ENCODE data around the gene KCNJ2. TPM values are rescaled to one million over a fixed set of nuclear protein-coding genes. Genes with fewer than 3 reads are reported as not detected.

The KCNJ2 gene
- total RNA-seq (2014; rRNA removed; shearing (Covaris generic); ENCODE audit: low replicate concordance), result 2.4 and 3.6 TPM in 2 replicates

DNA sequence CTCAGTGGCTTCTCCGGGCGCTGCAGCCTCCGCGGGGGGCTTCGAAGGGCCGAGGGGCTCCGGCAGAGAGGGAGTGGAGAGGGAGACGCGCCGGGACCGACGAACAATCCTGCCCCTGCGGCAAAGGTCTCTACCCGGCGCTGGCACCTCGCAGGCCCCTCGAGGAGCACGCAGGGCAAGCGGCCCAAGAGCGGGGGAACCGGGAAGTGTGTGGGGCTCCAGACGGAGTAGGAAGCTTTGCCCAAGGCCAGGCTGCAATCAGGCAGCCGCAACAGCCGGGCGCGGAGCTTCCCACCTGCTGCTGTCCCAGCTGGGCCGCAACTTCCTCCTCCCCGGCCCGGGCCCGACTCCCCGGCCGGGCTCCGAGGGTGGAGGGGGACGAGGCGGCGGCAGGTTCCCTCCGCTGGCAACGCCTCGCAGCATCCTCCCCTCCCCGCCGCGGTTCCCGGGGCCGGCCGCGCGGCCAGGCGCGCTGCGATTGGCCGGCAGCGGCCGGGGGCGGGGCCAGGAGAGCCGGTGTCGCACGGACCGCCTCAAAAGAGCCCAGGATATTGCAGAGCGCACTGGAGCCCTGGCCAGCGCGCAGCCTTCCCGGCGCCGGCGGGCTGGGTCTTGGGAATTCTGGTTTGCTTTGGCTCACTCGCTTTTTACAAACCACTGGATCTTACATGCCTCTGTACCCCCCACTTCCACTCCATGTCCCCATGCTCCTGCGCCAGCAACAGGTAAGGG, at the start of gene KCNJ2:
TSS of gene KCNJ2 (plus strand) at position 556 of the 732 bp plus-strand sequence. CDS start 5,508 bp downstream, outside the sequence.
- peak; percentile 95 for DNase-seq (ENCODE audit: low read depth)
- in situ Hi-C loops (cut with HindIII; ENCODE audit: low pct_unique_long_range_greater_than_20kb, low sequenced_read_pairs), result loop anchor here (10.0 kb wide), 1 partner anchor 594 kb away; no protein-coding TSS in a partner anchor

- no peak for DNase-seq (ENCODE audit: low read depth)
- in situ Hi-C loops (cut with HindIII; ENCODE audit: low pct_unique_long_range_greater_than_20kb, low sequenced_read_pairs), result no loop called here
These were observed 49.8 kb upstream of the KCNJ2 start for GRCh38 chr17:70119545-70119944.

GRCh38 chr17:70119983-70120382, 49.3 kb upstream of the KCNJ2 start:
- in situ Hi-C loops (cut with HindIII; ENCODE audit: low pct_unique_long_range_greater_than_20kb, low sequenced_read_pairs), result no loop called here
- DNase-seq (ENCODE audit: low read depth), result no peak

DNA sequence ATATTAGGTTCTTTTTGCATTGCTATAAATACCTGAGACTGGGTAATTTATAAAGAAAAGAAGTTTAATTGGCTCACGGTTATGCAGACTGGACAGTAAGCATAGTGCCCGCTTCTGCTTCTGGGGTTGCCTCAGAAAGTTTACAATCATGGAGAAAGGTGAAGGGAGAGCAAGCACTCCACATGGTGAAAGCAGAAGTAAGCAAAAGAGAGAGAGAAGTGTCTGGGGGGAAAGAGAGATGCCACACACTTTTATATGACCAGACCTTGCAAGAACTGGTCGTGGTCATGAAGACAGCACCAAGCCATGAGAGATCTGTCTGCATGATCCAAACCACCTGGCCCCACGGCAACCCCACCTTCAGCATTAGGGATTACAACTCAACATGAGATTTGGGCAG, 48.9 kb upstream of the KCNJ2 start:
- in situ Hi-C loops (cut with HindIII; ENCODE audit: low pct_unique_long_range_greater_than_20kb, low sequenced_read_pairs), result no loop called here

DNA sequence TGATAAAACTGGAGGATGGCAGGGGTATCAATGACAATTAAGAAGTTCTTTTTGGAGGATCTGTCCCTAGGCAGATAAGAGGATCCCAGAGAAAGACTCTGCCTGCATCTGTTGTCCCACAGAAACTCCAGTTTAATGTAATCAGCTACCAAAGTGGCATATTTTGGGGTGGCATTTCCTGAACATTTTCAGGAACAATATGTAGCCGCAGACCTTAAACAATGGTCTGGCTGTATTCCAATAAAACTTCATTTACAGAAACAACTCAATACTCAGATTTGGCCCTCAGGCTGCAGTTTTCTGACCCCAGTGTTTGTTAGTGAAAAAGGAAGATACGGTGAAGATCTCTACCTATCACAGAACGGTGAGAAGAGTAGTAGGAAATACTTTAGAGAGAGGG, 48.2 kb upstream of the KCNJ2 start:
- DNase-seq (ENCODE audit: low read depth), result no peak
- in situ Hi-C loops (cut with HindIII; ENCODE audit: low pct_unique_long_range_greater_than_20kb, low sequenced_read_pairs), result no loop called here

More for the DNA sequence above, 48.9 kb upstream of the KCNJ2 start:
- DNase-seq (ENCODE audit: low read depth), result no peak

GRCh38 chr17:70123193-70123592, 46.1 kb upstream of the KCNJ2 start:
- DNase-seq (ENCODE audit: low read depth), result no peak
- in situ Hi-C loops (cut with HindIII; ENCODE audit: low pct_unique_long_range_greater_than_20kb, low sequenced_read_pairs), result no loop called here

DNA sequence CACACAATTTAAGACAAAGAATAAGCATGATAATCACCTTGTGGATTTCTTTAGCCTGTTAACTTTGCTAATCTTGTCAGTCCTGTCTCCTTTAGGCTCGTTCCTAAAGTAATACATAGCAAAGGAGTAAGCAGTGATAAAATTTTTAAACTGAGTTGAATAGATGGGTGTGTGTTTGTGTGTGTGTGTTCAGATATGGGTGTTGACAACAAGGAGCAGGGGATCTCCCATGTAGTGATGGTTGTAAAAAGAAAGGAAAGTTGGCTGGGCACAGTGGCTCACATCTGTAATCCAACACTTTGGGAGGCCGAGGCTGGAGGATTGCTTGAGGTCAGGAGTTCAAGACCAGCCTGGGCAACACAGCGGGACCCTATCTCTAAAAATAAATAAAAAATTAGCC, 44.6 kb upstream of the KCNJ2 start:
- no peak for DNase-seq (ENCODE audit: low read depth)
- in situ Hi-C loops (cut with HindIII; ENCODE audit: low pct_unique_long_range_greater_than_20kb, low sequenced_read_pairs), result no loop called here

GRCh38 chr17:70127221-70127873, 42.0 kb upstream of the KCNJ2 start:
- no peak for DNase-seq (ENCODE audit: low read depth)
- in situ Hi-C loops (cut with HindIII; ENCODE audit: low pct_unique_long_range_greater_than_20kb, low sequenced_read_pairs), result no loop called here

- no peak for DNase-seq (ENCODE audit: low read depth)
- in situ Hi-C loops (cut with HindIII; ENCODE audit: low pct_unique_long_range_greater_than_20kb, low sequenced_read_pairs), result no loop called here
These were observed 40.5 kb upstream of the KCNJ2 start for GRCh38 chr17:70128727-70129238.

GRCh38 chr17:70130289-70130688, 39.0 kb upstream of the KCNJ2 start:
- DNase-seq (ENCODE audit: low read depth), result no peak
- in situ Hi-C loops (cut with HindIII; ENCODE audit: low pct_unique_long_range_greater_than_20kb, low sequenced_read_pairs), result no loop called here

GRCh38 chr17:70132505-70132904, 36.8 kb upstream of the KCNJ2 start:
- in situ Hi-C loops (cut with HindIII; ENCODE audit: low pct_unique_long_range_greater_than_20kb, low sequenced_read_pairs), result no loop called here
- DNase-seq (ENCODE audit: low read depth), result no peak

DNA sequence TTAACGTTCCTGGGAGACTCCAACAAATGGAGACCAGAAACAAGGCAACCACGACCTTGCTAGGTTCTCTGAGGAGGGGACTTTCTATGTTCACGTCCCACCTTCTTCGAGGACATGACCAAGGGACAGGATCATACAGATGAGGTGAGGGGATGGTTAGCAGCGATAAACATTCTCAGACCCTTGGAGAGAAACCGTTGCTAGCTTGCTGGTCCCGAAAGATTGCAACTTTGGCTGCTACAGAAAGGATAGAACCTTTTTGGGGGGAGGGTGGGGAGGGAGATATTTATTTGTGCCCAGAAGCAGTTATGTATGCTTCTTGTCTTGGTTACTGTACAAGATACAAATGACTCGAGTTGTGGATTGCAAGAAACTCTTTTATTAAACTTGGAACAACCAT, 35.3 kb upstream of the KCNJ2 start:
- in situ Hi-C loops (cut with HindIII; ENCODE audit: low pct_unique_long_range_greater_than_20kb, low sequenced_read_pairs), result no loop called here
- DNase-seq (ENCODE audit: low read depth), result no peak

GRCh38 chr17:70134777-70135176, 34.6 kb upstream of the KCNJ2 start:
- no peak for DNase-seq (ENCODE audit: low read depth)
- in situ Hi-C loops (cut with HindIII; ENCODE audit: low pct_unique_long_range_greater_than_20kb, low sequenced_read_pairs), result no loop called here

- DNase-seq (ENCODE audit: low read depth), result no peak
- in situ Hi-C loops (cut with HindIII; ENCODE audit: low pct_unique_long_range_greater_than_20kb, low sequenced_read_pairs), result no loop called here
These were observed 33.2 kb upstream of the KCNJ2 start for GRCh38 chr17:70136131-70136530.

GRCh38 chr17:70137451-70138230, 31.7 kb upstream of the KCNJ2 start:
- in situ Hi-C loops (cut with HindIII; ENCODE audit: low pct_unique_long_range_greater_than_20kb, low sequenced_read_pairs), result no loop called here
- peak; percentile 84 for DNase-seq (ENCODE audit: low read depth)

DNA sequence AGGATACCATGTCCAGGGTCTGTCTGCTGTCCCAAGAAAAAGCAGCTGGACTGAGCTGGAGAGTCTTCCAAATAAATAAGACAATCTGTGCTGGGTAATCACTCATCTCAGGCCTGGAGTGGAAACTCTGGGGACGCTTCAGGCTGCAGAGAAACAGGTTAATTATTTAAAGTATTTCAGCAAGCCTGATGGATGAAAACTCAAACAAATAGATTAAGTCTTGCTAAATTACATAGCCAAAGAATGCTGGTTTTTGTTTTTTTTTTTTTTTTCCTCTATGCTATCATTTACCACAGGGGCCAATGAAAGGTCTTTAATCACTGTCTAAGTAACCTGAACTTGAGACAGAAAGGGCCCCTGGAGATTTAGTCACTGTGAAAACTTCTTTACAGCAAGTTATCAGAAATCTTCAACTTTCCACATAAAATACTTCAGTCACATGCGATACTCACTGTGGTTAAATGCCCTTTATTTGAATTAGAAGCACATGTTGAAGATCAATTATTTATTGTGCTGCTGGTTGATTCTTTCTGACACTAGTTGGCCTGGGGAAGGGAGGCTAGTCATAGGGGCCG, 31.0 kb upstream of the KCNJ2 start:
- peak; percentile 96 for DNase-seq (ENCODE audit: low read depth)
- in situ Hi-C loops (cut with HindIII; ENCODE audit: low pct_unique_long_range_greater_than_20kb, low sequenced_read_pairs), result no loop called here

DNA sequence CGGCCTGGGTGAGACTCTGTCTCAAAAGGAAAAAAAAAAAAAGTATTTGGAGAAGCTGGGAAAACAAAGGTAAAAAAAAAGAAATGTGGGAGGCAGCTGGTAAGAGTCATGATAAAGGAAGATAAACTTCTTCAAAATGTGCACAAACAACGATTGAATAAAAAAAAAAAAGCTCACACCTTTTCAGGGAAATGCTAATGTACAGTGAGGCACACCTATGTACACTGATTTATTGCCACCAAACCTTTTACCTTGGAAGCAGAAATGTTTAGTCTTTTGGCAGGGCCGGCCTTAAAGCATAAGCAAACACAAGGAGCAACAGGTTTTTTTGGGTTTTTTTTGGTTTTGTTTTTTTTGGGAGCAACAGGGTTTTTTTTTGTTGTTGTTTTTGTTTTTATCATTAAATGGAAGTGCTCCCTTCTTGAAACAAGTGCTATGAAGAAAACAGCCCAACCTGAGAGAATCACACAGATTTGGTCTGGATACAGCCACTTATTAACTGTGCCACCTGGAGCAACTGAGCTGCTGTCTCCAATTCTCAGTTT, 29.8 kb upstream of the KCNJ2 start:
- no peak for DNase-seq (ENCODE audit: low read depth)
- in situ Hi-C loops (cut with HindIII; ENCODE audit: low pct_unique_long_range_greater_than_20kb, low sequenced_read_pairs), result no loop called here

DNA sequence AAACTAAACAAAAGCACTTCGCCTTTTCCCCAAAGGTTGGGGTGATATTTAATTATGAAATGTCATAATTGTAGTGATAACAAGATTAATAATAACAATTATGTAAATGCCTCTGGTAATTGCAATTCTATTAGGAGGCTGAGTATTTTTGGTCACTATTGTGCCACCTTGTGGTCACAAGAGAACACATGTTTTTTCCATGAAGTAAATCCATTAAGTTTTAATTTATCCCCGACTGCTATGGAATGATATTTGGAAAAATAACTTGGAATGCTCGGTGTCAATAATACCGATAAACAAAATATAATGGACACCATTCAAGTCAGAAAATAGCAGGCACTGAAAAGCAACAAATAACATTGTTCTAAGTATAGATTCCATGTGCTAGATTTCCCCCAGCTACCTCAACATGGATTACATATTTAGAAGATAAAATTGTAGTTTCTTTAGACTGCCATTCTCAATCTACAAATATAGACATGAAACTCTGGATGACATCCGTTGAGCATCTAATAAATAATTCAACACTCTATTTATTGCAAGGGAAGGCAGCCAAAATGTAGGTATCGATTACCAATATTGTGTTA, 25.0 kb upstream of the KCNJ2 start:
- in situ Hi-C loops (cut with HindIII; ENCODE audit: low pct_unique_long_range_greater_than_20kb, low sequenced_read_pairs), result no loop called here
- DNase-seq (ENCODE audit: low read depth), result peak; percentile 43
